ENCODE data around the gene TCTA. TPM values are rescaled to one million over a fixed set of nuclear protein-coding genes. Genes with fewer than 3 reads are reported as not detected.
A peak's percentile ranks its signal among the peaks of the same experiment; 100 is the strongest.

The TCTA gene
- total and polyA plus RNA-seq, 10 of the 15 experiments (the other 5 are each of a cell fraction or from before 2014, with no cell fraction given), result 6.5 to 30.5 (median 18.3) TPM

GRCh38 chr3:49411535-49411967 is 672 bp upstream of the TCTA start:
- Histone ChIP-seq H3K4me1 (ENCODE audit: control insufficient read depth, insufficient read depth, low read length) (peaks cover 26% of the 10 kb centered on the region), H2AFZ (ENCODE audit: control insufficient read depth, low read depth, low read length) (peak overlapping the region; percentile 79)
- CTCF ChIA-PET, result interaction anchor here (2.3 to 2.9 kb wide), 2 partner anchors 37 to 72 kb away, joined by 13 to 18 read pairs; partner anchors contain the start of gene USP4
- 0 out of 2 replicates have a peak, but pooled peaks have one; percentile 1 for TF ChIP-seq BCL11A (IDR thresholded peaks at IDR 0.05; ENCODE audit: low read depth, low read length)
- TF ChIP-seq SIN3A (IDR thresholded peaks at IDR 0.05; ENCODE audit: low read depth, low read length), result 0 out of 2 replicates have a peak, but pooled peaks have one; percentile 54
- TF ChIP-seq TAF1 (IDR thresholded peaks at IDR 0.05; ENCODE audit: borderline replicate concordance, low read depth, low read length), result peak; percentile 27; the same call in 1 of the 2 replicates
- TF ChIP-seq DPF2 (IDR thresholded peaks at IDR 0.05), result peak; percentile 89
- TF ChIP-seq GATAD2B (conservative IDR thresholded peaks at IDR 0.05; ENCODE audit: low read depth), result peak; percentile 95
- TF ChIP-seq KLF5 (IDR thresholded peaks at IDR 0.05; ENCODE audit: partially characterized antibody), result peak; percentile 37
- 0 out of 3 replicates have a peak, but pooled peaks of 1 of the 2 experiments have one; percentile 17 for TF ChIP-seq EGR1 (IDR thresholded peaks at IDR 0.05; ENCODE audit: borderline replicate concordance in 1 of 2, low read depth in 2 of 2, low read length in 2 of 2)
- TF ChIP-seq SMARCA5 (IDR thresholded peaks at IDR 0.05), result peak; percentile 86; the same call in 1 of the 2 replicates
- no peak for TF ChIP-seq CEBPB (IDR thresholded peaks at IDR 0.05; ENCODE audit: borderline replicate concordance in 1 of 2, low read depth in 2 of 2, low read length in 2 of 2)
- TF ChIP-seq NR2C1 (IDR thresholded peaks at IDR 0.05), result peak; percentile 88
- peak; percentile 80; the same call in 1 of the 2 replicates for TF ChIP-seq RB1 (IDR thresholded peaks at IDR 0.05; ENCODE audit: borderline replicate concordance)
- TF ChIP-seq NR2F1 (conservative IDR thresholded peaks at IDR 0.05), result peak; percentile 98
- TF ChIP-seq ELK1 (IDR thresholded peaks at IDR 0.05; ENCODE audit: low read depth, low read length), result 0 out of 2 replicates have a peak, but pooled peaks have one; percentile 49
- TF ChIP-seq BACH1 (IDR thresholded peaks at IDR 0.05; ENCODE audit: borderline replicate concordance), result peak; percentile 54; the same call in 1 of the 2 replicates
- no peak for TF ChIP-seq MEF2B (IDR thresholded peaks at IDR 0.05; ENCODE audit: partially characterized antibody, poor library complexity, severe bottlenecking)
- 0 out of 2 replicates have a peak, but pooled peaks have one; percentile 8 for TF ChIP-seq MAX (IDR thresholded peaks at IDR 0.05; ENCODE audit: low read depth, low read length)
- TF ChIP-seq NBN (IDR thresholded peaks at IDR 0.05), result no peak
- TF ChIP-seq WRNIP1 (IDR thresholded peaks at IDR 0.05; ENCODE audit: borderline replicate concordance, low read depth, low read length), result no peak
- no peak for TF ChIP-seq POU2F2 (IDR thresholded peaks at IDR 0.05; ENCODE audit: borderline replicate concordance, low read depth, low read length)
- TF ChIP-seq IKZF1 (conservative IDR thresholded peaks at IDR 0.05), result 0 out of 2 replicates have a peak, but pooled peaks have one; percentile 45
- TF ChIP-seq KDM1A (IDR thresholded peaks at IDR 0.05; ENCODE audit: borderline replicate concordance), result no peak
- peak; percentile 95; the same call in 1 of the 2 replicates for TF ChIP-seq LARP7 (IDR thresholded peaks at IDR 0.05)

More at GRCh38 chr3:49411535-49411967, 672 bp upstream of the TCTA start:
- H3K4me2 ChIP-seq (ENCODE audit: control insufficient read depth, insufficient read depth), result peak overlapping the region; percentile 78; the same call in 1 of the 2 replicates
- H3K36me3 ChIP-seq (ENCODE audit: control insufficient read depth in 2 of 2, insufficient read depth in 2 of 2, low read length in 1 of 2), result 0 out of 4 replicates have a peak, but pooled peaks cover 0 to 6% of the 10 kb centered on the region in 2 experiments
- peaks cover 11% of the 10 kb centered on the region for H4K20me1 ChIP-seq (ENCODE audit: control insufficient read depth, insufficient read depth)
- WGBS (ENCODE audit: insufficient coverage, insufficient replicate concordance, low lambda C conversion rate, missing lambda C conversion rate), result 1% methylated on average over 34 of the region's 59 CpGs
- H3K79me2 ChIP-seq (ENCODE audit: control insufficient read depth, insufficient read depth, low read length), result peaks cover 76% of the 10 kb centered on the region
- ChIA-PET RAD21 (ENCODE audit: unreplicated experiment) (interaction anchor here (0.5 to 2.1 kb wide), 13 partner anchors 17 to 318 kb away, joined by 3 to 12 read pairs (median 4); partner anchors contain the start of genes KLHDC8B, NICN1, QRICH1 and USP4), POLR2A (interaction anchor here (0.6 to 6.6 kb wide), 14 partner anchors 16 to 355 kb away, joined by 3 to 40 read pairs (median 4); partner anchors contain the start of genes DAG1, GPX1, NICN1 and USP4), SMC1A (ENCODE audit: uncharacterized antibody, unreplicated experiment) (interaction anchor here (1.0 to 3.5 kb wide), 6 partner anchors 8 to 72 kb away, joined by 3 to 17 read pairs (median 6); partner anchors contain the start of genes NICN1 and USP4)
- intact Hi-C loops (cut with micrococcal nuclease; ENCODE audit: unreplicated experiment) (loop anchor here (10.0 kb wide), 1 partner anchor 317 kb away; the partner anchor contains the start of gene QRICH1), in situ Hi-C loops (cut with MboI) (no loop called here)
- ATAC-seq, result peak; percentile 28
- peak overlapping the region; percentile 96 for H3K27ac ChIP-seq (ENCODE audit: control insufficient read depth, insufficient read depth)
- no peak for FAIRE-seq
- peak overlapping the region; percentile 93 for H3K9ac ChIP-seq (ENCODE audit: control insufficient read depth, insufficient read depth, low read length)
- BruUV-seq (replicated peaks), result no TSS peak
- no peaks in the 10 kb centered on the region; the same call in 2 of the 3 replicates for H3K9me3 ChIP-seq (replicated peaks; ENCODE audit: control insufficient read depth, insufficient read depth, low read length)
- no peak for DNase-seq (ENCODE audit: low read depth, low spot score)
- H3K4me3 ChIP-seq, result peak overlapping the region; percentile 93
- no peaks in the 10 kb centered on the region for H3K27me3 ChIP-seq (replicated peaks in 1 of 2; ENCODE audit: control insufficient read depth in 2 of 2, insufficient read depth in 2 of 2, low read length in 1 of 2)
